Neural cell (in vitro differentiated cells): ENCODE measurements around the gene AMPH.

Experiments used
- EP300 ChIP-seq: fragments of 450-650 bp; conservative IDR thresholded peaks from 2 replicates; pipeline ENCODE4 v1.6.1; 2014; ENCODE audit warnings: antibody characterized with exemption, mild to moderate bottlenecking, moderate library complexity; ENCODE audit not compliant: poor library complexity, severe bottlenecking
- EZH2 ChIP-seq: fragments of 200-600, 300-800 bp; shearing (Covaris generic), sonication (generic); IDR thresholded peaks from 2 replicates; pipeline ENCODE4 v1.6.1; 2014; ENCODE audit warnings: antibody characterized with exemption, low read length, borderline replicate concordance, mild to moderate bottlenecking; ENCODE audit not compliant: insufficient read depth, poor library complexity, severe bottlenecking
- RAD21 ChIP-seq: fragments of 450-650 bp; conservative IDR thresholded peaks from 2 replicates; pipeline ENCODE4 v1.6.1; 2014; ENCODE audit warnings: antibody characterized with exemption, mild to moderate bottlenecking, moderate library complexity
- TF ChIP-seq, protein P1 (sequence below): fragments of 450-650 bp; IDR thresholded peaks from 2 replicates; pipeline ENCODE4 v1.5.1; 2014; ENCODE audit warnings: antibody characterized with exemption, mild to moderate bottlenecking, moderate library complexity; ENCODE audit not compliant: poor library complexity, severe bottlenecking

DNA sequence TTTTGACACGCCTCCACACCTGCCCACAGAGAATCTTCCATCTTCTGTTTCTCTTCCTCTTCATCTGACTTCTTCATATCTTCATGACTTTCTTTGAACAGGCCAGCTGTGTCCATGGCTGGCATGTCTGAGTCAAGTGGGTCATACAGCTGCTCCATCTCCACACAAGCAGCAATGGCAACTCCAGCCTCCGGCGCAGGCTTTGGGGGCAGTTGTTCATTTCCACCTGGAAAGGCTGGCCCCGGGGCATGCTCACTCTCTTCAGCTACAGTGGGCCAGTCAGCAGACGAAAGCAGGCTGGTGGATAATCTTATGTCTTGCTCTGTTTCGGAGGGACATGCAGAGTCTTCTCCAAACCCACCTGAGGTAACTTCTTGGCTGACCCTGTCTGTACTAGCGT, 202.1 kb downstream of the AMPH start:
- TF ChIP-seq, protein P1, sequence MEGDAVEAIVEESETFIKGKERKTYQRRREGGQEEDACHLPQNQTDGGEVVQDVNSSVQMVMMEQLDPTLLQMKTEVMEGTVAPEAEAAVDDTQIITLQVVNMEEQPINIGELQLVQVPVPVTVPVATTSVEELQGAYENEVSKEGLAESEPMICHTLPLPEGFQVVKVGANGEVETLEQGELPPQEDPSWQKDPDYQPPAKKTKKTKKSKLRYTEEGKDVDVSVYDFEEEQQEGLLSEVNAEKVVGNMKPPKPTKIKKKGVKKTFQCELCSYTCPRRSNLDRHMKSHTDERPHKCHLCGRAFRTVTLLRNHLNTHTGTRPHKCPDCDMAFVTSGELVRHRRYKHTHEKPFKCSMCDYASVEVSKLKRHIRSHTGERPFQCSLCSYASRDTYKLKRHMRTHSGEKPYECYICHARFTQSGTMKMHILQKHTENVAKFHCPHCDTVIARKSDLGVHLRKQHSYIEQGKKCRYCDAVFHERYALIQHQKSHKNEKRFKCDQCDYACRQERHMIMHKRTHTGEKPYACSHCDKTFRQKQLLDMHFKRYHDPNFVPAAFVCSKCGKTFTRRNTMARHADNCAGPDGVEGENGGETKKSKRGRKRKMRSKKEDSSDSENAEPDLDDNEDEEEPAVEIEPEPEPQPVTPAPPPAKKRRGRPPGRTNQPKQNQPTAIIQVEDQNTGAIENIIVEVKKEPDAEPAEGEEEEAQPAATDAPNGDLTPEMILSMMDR: no peak
- TF ChIP-seq EP300: no peak
- no peak for TF ChIP-seq RAD21
- TF ChIP-seq EZH2: no peak
